NOMO-1 treated with DMSO at 0.1 percent for 48 hours (cell line): ENCODE measurements around the gene TOMM6.

Experiments
- DNase-seq: peaks from one replicate; lab custom pipeline; 2025; ENCODE audit not compliant: unreplicated experiment; lab: John Stamatoyannopoulos, UW

Gene TOMM6

DNA sequence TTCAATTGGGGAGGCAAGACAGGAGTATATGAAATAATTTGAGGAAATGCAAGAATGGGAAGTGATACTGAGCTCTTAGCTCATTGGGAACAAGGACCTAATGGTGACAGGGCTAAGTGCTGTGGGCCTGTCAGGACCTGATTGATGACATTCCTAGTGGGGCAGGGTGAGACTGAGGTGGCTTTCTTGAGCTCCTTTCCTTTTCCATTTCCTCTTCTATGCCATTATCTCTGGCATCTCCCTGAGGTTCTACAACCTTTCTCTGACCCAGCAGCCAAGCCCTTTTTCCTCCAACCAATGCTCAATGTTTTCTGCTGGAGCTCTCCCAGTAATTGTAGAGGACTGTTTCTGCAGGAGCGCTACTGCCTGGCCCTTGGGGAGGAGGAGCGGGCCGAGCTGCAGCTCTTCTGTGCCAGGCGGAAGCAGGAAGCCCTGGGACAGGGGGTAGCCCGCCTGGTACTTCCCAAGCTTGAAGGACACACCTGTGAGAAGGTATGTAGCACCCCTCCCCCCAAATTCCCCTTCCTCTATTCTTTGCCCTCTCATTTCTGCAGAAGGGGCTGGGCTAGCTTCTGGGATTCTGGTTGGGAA lies 2.8 kb upstream of the TOMM6 start:
- peak; percentile 92 for DNase-seq

DNA sequence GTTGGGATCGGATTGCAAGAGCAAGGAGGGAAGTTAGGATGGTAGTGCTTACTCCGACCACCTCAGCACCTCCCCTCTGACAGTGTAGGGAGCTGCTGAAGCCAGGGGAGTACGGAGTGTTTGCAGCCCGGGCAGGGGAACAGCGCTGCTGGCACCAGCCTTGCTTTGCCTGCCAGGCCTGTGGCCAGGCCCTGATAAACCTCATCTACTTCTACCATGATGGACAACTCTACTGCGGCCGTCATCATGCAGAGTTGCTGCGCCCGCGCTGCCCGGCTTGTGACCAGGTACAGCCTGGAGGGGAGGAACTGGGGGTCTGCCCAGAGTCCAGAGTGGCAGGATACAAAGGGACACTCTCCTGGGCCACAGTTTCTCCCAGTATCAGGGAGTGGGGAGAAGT lies 2.2 kb upstream of the TOMM6 start:
- DNase-seq, result no peak

DNA sequence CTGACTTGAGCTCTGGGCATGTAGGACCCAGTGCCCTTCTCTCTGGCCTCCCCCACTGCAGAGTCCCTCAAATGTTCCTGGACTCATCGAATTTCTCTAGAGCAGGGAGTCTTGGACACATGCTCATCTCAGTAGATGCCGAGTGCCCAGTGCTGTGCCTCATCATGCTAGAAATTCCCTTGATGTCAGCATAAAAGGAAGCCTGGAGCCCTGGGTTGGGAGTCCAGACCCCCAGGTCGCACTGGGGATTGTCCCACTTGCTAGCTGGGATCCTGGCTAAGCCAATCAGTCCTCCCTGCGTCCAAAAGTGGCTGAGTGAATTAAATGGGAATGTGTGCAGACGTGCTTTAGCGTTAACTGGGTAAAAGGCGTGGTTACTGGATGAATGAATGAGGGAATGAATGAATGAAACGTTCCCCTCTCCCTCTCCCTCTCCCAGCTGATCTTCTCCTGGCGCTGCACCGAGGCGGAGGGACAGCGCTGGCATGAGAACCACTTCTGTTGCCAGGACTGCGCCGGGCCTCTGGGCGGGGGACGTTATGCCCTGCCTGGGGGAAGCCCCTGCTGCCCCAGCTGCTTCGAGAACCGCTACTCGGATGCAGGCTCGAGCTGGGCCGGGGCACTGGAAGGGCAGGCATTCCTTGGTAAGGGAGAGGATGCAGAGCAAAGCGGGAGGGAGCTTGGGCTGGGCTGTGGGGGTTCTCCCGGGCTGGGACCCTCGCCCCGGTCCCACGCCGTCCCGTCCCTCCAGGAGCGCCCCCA lies 1.6 kb upstream of the TOMM6 start:
- DNase-seq, result no peak

DNA sequence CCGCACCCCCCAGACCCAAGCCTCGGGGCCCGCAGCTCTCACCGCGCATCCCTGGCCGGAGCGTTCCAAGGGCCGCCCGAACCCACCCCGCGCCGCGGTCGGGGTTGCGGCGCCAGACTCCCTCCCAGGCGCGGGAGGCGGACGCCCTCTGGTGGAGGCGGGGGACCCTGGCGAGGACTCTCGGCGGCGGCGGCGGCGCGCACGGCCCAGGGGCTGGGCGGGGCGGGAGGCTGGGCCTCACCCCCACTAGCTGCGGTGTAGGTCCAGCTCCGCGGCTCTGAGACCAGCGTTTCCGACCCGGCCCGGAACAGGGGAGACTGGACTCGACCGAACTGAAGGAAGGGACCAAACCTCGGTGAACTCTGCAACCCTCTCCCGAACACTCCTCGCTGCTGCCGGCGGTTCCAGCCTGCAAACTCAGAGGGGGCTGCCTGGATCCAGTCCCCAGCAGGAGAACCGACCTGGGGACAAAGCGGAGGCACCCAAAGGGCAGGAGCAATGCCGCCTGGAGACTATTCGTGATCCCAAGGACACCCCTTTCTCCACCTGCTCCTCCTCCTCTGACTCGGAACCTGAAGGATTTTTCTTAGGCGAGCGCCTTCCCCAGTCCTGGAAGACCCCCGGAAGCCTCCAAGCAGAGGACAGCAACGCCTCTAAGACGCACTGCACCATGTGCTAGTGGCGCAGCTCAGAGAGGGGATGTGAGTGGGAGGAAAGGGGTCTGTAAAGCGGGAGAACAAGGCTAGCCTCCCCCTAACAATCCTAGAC lies 859 bp upstream of the TOMM6 start:
- DNase-seq, result peak; percentile 66

DNA sequence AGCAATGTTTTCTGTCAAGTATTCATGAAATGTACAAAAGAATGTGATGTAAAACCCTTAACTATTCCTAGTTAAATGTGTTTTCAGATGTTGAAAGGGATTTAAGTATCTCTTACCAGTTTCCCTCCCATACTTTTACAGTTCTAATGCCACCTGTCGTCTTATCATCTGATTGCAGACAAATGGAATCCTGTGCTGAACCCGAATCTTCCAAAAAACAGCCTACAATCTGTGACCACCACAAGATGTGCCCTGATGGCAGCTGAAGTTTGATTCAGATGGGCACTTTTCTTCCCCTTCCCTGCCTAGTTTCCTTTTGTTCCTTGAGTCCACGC lies 1.9 kb downstream of the TOMM6 start:
- no peak for DNase-seq

DNA sequence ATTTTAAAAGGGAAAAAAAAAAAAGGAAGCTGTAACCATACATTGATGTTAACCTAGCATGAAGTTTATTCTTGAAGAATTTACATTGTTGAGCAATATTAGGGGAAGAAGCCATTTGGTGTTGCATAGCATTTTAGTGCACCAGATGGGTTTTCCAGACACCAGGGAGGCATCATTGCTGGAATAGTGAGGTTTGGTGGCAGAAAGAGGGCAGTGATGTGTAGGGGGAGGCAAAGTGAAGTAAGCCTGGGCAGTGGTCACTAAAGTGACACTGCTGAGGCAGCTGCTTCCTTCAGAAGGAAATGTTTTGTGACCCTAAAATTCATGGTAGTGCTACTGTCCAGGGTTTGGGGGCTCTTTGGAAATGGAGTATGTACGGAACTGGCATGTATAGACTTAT lies 2.6 kb downstream of the TOMM6 start:
- peak; percentile 54 for DNase-seq

DNA sequence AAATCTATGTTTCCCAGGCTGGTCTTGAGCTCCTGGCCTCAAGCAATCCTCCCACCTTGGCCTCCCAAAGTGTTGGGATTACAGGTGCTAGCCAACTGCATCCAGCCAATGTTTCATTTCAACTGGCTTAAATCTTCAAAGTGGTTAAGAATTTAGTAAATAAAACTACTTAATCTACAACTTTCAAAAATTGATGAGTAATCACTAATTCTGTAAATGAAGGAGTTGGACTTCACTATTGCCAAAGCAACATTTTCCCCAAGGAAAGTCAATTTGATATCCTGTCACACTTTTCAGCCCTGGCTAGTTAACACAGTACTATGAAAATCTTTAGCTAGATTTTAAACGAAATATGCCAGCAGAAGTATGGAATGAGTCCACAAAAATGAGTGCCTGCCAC lies 3.8 kb downstream of the TOMM6 start:
- DNase-seq, result no peak

DNA sequence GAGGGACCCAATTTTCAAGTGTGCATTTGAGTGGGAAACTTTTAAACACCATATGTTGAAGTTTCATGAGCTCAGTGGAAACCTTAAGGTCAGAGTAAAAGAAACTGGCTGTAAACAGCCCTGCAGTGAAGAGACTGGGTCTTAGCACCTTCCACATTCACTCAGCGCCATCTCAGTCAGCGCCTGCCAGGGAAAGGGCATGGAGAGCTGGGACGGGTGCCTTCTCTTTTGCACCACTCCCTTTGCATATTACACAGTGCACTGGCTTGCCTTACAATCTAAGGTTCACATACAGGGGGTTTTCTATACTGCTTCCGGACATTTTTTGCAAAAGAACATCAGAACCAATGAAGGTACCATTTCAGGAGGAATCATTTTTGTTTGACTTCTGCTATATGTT lies 4.5 kb downstream of the TOMM6 start:
- no peak for DNase-seq

DNA sequence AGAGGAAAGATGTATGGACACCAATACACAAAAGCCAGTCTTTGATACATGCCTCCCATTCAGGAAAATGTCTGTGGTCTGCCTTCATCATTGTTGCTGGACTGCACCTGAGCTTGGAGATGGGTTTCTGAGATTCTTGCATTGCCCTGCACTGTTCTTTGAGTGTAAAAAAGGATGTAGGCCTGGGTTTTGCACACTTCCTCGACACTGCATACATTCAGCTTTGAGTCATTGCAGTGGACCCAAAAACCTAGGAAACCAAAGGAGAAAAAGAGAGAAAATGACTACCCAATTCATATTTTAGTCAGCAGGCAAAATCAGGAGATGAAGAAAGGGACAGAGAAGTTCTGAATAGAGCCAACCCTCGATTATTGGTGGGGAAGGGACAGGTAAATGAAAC lies 9.0 kb downstream of the TOMM6 start:
- DNase-seq, result no peak

DNA sequence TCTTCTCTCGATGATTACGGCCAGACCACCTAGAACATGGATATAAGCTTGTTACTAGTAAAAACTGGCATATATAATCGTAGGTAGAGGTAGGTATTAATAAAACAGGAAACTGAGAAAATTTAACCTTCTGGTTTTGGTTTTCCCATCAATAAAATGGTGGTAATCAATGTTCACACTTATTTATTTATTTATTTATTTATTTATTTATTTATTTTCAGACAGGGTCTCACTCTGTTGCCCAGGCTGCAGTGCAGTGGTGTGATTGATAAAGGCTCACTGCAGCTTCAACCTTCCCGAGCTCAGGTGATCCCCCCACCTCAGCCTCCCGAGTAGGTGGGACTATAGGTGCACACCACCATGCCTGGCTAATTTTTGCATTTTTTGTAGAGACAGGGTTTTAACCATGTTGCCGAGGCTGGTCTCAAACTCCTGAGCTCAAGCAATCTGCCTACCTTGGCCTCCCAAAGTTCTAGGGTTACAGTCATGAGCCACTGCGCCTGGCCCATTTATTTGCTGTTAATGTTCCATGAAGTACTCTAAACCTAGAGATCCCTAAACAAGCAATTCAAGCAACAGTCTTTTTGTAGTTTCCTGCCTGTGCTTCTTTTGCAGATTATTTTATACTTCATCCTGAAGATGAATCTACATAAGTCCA lies 11.5 kb downstream of the TOMM6 start:
- no peak for DNase-seq

DNA sequence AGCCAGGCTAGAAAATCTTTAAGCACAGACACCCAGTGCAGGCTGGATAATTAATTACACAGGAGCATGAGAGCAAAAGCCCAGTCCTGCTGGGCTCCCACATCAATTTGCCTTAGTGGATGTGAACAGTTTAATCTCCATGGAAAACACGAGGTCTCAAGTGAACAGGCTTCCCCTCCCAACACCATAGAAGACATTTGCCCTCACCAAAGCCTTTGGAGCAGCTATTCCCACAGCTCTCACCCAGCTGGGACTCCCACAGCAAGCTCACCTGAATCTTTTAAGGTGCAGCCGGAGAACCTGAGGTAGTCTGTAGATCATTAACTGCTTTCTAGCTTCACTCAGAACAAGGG lies 12.0 kb downstream of the TOMM6 start:
- DNase-seq, result no peak

DNA sequence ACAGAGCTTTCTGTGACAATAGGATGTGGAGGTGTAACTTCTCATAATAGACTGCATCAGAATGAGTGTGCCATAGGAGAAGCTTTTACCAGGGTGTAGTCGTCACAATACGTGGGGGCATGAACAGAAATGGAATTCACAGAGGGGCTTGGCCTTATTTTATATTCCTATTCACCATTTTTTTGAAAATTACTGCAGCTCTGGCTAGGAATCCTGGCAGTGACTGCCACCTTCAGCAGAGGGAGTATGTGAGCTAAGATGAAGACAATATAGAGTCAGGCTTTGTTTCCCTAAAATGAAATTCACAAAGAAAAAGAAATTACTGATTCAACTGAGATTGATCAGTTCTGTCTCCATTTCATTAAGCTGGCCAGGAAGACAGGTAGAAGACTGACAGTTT lies 13.9 kb downstream of the TOMM6 start:
- no peak for DNase-seq

DNA sequence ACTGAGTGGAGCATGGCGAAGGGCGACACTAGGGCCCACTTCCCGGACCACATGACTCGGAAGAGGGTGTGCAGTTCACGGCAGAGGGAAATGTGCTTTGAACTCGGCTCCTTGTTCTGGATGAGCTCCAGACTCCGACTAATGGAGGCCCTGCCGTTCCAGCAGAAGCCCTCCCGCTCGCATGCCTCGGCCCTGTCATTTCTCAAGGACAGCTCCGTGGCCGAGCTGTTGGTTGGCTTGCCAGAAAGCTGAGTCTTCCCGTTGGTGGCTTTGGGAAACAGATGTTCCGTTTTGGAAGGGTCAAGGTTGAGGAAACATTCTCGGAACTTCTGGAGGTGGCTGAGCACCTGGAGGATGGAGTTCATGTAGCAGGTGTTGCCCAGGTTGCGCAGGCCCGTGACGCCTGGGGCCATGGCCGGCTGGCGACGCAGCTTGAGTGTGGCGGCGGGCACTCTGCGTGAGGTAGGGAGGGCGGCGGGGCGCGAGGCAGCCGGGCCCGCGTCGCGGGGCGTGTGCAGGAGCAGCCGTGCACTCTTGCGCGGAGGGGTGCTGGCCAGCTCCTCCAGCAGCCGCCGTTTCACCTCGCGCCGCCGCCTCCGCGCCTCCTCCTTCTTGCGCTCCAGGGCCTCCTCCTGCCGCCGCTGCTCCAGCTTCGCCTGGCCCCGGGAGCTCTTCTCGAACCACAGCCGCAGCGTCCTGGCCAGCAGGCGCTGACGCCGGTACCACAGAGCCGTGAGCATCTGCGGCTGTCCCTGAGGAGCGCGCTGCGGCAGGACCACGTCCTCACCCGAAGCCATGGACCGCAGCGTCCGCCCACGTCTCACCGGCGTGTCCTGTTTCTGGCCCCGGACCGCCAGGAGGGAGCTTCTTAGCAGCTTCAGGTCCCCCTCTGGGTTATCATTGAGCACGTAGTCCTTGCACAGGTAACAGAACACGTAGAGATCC lies 18.6 kb downstream of the TOMM6 start:
- no peak for DNase-seq

DNA sequence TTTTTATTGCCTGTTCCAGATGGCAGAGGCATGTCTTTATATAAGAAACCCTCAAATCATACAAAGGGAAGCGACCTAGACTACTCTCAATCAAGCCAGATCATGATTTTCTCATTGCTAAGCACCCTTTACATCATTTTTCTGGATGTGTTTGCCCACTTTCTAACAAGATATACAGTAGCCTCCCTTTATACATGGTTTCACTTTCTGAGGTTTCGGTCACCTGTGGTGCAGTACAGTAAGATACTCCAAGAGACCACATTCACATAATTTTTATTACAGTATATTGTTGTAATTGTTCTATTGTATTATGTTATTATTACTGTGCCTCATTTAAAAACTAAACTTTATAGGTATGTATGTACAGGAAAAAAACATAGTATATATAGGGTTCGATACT lies 23.6 kb downstream of the TOMM6 start:
- no peak for DNase-seq

DNA sequence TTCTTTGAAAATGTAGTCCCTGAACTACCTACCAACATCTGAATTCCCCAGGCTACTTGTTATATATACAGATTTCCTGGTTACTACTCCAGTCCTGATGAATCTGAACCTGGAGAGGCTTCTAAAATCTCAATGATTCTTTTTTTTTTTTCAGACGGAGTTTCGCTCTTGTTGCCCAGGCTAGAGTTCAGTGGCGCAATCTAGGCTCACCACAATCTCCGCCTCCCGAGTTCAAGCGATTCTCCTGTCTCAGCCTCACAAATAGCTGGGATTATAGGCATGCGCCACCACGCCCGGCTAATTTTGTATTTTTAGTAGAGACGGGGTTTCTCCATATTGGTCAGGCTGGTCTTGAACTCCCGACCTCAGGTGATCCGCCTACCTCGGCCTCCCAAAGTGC lies 24.5 kb downstream of the TOMM6 start:
- peak; percentile 28 for DNase-seq

DNA sequence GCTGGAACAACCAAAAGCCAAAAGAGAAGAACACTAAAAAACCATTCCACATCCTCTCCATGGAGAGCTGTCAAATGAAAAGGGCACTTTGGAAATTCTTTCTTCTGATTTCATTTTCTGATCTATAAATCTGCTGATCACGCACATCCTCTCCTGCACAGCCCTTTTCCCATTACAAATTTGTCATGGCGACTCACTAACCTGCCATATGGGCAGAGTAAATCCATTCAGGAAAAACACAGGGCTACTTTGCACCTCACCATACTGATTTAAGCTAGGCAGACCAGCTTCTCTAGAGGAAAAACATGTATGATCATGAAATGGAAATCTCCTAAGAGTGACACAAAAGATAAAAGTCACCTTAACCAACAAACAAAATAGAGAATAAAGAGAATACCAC lies 26.0 kb downstream of the TOMM6 start:
- no peak for DNase-seq

DNA sequence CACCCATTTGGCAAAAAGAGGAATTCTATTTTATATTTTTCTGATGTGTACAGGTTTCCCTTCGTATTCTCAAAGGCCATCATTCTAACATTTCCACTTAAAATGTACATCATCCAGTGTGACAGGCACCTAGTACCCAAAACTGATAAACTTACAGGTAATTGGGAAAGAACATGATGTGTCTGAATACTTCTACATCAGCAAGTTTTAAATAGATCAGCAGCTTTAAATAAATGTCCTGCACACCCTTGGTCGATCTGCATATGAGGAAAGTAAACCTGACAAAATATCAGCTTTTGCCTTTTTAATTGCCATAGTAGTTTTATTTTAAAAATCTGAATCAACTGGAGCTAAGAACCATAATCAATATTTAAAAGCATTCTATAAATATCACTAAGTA lies 26.5 kb downstream of the TOMM6 start:
- no peak for DNase-seq

DNA sequence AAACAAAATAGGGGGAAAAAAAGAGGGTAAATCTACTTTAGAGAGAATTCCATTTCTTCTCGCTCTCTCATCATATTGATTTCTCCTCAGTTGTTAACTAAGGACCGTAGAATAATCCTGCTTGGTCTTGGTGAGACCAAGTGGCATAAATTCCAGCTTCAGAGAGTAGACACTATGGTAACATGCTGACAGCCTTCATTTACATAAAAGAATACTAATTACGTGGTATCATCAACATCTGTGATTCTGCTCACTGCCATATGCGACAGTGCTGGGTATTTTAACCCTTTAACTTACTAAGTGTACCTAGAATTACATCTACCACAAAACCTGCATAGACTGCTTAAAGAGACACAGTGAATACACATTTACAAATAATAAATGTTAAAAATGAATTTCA lies 27.1 kb downstream of the TOMM6 start:
- DNase-seq, result no peak

DNA sequence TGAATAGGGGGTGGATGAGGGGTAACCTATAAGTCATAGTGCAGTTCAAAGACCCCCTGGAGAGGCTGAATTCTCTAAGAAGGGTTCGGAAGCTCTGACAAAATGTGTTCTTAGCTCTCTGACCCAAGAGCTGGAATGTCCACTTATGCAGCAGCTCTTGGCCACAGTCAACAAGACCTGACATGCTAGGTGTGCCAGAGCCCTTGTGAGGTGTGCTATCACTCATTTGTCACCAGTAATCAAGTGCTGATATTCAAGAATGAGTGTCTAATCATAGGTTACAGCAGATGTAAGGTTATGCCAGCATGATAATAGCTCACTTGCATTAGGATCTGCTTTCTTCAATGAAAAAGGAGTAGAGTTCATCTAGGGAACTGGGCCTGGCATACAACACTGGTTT lies 28.1 kb downstream of the TOMM6 start:
- no peak for DNase-seq

DNA sequence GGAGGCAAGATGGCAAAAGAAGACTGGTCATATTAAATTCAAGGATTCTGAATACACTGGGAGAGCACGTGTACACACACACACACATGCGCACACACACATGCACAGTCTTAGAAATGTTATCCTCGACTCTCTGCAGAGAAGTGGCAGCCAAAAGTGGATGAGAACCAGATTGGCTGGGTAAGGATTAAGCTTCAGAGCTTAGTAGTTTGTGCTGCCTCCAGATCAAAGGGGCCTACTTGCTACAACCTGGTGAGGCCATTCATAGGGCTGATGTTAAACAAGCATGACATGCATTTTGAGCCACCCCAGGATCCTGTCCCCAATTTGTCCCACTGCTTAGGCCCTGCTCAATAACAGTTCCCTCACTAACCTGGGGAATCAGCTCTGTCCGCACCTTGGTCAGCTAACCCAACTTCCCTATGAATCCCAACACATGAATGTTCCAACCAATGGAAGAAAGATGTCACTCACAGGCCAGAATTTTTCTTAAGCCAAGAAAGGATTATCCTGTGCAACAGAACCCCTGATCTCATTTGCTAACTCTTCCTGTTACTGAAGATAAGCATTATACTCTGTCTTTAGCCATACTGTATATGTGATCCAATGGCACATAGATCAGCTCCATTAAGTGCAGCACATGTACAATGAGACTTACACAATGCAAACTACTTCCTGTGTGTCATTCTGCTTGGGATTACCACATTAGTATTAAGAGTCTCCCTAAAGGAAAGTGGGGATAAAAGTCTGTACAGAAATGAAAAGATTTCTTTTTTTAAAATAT lies 31.0 kb downstream of the TOMM6 start:
- peak; percentile 27 for DNase-seq
